Measurements from ENCODE around the gene COLGALT1. TPM values are rescaled to one million over a fixed set of nuclear protein-coding genes. Genes with fewer than 3 reads are reported as not detected.

COLGALT1 gene
- total and polyA plus RNA-seq, 2 experiments from 2014 or later = 18.2 to 63.4 TPM

- TF ChIP-seq CTCF (conservative IDR thresholded peaks at IDR 0.05; ENCODE audit: low read depth in 2 of 2) (no peak), JUNB (IDR thresholded peaks at IDR 0.05; ENCODE audit: unreplicated experiment) (no peak), EZH2 (IDR thresholded peaks at IDR 0.05; ENCODE audit: low read depth, unreplicated experiment) (no peak), REST (IDR thresholded peaks at IDR 0.05; ENCODE audit: unreplicated experiment) (no peak), NANOG (IDR thresholded peaks at IDR 0.05; ENCODE audit: borderline replicate concordance) (no peak), ZNF331 (CRISPR knock-in tag; IDR thresholded peaks at IDR 0.05; ENCODE audit: low read depth) (no peak), EZH2phosphoT487 (IDR thresholded peaks at IDR 0.05; ENCODE audit: unreplicated experiment) (no peak), ZNF114 (CRISPR knock-in tag; IDR thresholded peaks at IDR 0.05) (no peak), CREB1 (CRISPR knock-in tag; IDR thresholded peaks at IDR 0.05; ENCODE audit: low read depth) (no peak)
Observed at GRCh38 chr19:17617807-17618192, 62.4 kb downstream of the COLGALT1 start (continued).

- peaks cover 53% of the 10 kb centered on the region for H3K36me3 Mint-ChIP-seq (ENCODE audit: low read depth)
- H3K27ac Mint-ChIP-seq = no peak overlapping the region
- TF ChIP-seq NANOG (IDR thresholded peaks at IDR 0.05; ENCODE audit: borderline replicate concordance) (no peak), CTCF (conservative IDR thresholded peaks at IDR 0.05; ENCODE audit: low read depth in 2 of 2) (no peak), EZH2 (IDR thresholded peaks at IDR 0.05; ENCODE audit: low read depth, unreplicated experiment) (no peak), POLR2AphosphoS5 (IDR thresholded peaks at IDR 0.05; ENCODE audit: low read depth) (no peak), JUNB (IDR thresholded peaks at IDR 0.05; ENCODE audit: unreplicated experiment) (no peak), STAT1 (IDR thresholded peaks at IDR 0.05; ENCODE audit: unreplicated experiment) (no peak)
Observed at GRCh38 chr19:17618281-17618903, 62.9 kb downstream of the COLGALT1 start.

More at GRCh38 chr19:17618281-17618903, 62.9 kb downstream of the COLGALT1 start:
- no peak overlapping the region for H3K4me2 ChIP-seq
- H3K27ac ChIP-seq (ENCODE audit: low read depth) = no peak overlapping the region
- 0 out of 2 replicates have a peak, but pooled peaks cover 4% of the 10 kb centered on the region for H3K36me3 ChIP-seq (ENCODE audit: insufficient read depth)
- no peak overlapping the region for H2AFZ ChIP-seq
- peaks cover 2% of the 10 kb centered on the region; the same call in 1 of the 2 replicates for H3K4me1 ChIP-seq (ENCODE audit: insufficient read depth)
- peaks cover 4% of the 10 kb centered on the region; the same call in 1 of the 2 replicates for H3F3A ChIP-seq (replicated peaks; ENCODE audit: low read depth)
- H3K9me2 ChIP-seq (ENCODE audit: insufficient read depth) = no peaks in the 10 kb centered on the region
- no peaks in the 10 kb centered on the region for H3K79me2 ChIP-seq (replicated peaks; ENCODE audit: insufficient read depth)
- H3K9me3 Mint-ChIP-seq = no peaks in the 10 kb centered on the region; the same call in 2 of the 3 replicates
- DNase-seq (ENCODE audit: low spot score) (no peak), ATAC-seq (no peak)
- H3K4me3 ChIP-seq = no peak overlapping the region
- no peak overlapping the region for H3K4me3 Mint-ChIP-seq
- H3K4me1 Mint-ChIP-seq = peaks cover 6% of the 10 kb centered on the region; the same call in 2 of the 3 replicates
- H3K27me3 ChIP-seq (ENCODE audit: insufficient read depth) = no peaks in the 10 kb centered on the region
- H3K27me3 Mint-ChIP-seq (ENCODE audit: insufficient read depth, low read depth, poor library complexity) = peaks cover 8% of the 10 kb centered on the region
- H4K20me1 ChIP-seq (replicated peaks; ENCODE audit: insufficient read depth) = no peaks in the 10 kb centered on the region
